ENCODE measurements around the gene SH3BGR.

DNA sequence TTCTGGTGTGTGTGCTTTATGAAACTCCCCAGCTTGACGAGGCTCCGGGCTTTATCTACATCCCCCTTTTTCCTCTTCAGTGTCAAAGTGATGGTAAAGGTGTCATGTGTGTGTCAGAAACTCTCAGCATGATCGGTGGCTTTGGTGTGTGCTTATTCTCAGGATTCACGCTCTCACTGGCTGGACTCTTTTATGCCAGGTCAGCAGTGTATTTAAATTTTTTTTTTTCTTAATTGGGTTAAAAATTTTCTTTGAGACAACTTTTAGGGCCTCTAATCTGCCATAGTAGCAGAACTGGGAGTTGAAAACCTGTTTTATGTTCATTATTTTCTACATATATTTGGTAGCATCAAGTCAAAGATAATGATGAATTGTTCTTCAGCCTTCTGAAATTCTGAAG, 21.0 kb downstream of the SH3BGR start:
- TF ChIP-seq, protein P1, sequence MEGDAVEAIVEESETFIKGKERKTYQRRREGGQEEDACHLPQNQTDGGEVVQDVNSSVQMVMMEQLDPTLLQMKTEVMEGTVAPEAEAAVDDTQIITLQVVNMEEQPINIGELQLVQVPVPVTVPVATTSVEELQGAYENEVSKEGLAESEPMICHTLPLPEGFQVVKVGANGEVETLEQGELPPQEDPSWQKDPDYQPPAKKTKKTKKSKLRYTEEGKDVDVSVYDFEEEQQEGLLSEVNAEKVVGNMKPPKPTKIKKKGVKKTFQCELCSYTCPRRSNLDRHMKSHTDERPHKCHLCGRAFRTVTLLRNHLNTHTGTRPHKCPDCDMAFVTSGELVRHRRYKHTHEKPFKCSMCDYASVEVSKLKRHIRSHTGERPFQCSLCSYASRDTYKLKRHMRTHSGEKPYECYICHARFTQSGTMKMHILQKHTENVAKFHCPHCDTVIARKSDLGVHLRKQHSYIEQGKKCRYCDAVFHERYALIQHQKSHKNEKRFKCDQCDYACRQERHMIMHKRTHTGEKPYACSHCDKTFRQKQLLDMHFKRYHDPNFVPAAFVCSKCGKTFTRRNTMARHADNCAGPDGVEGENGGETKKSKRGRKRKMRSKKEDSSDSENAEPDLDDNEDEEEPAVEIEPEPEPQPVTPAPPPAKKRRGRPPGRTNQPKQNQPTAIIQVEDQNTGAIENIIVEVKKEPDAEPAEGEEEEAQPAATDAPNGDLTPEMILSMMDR (IDR thresholded peaks at IDR 0.05 in 2 of 3, conservative IDR thresholded peaks at IDR 0.05 in 1 of 3; ENCODE audit: control insufficient read depth in 2 of 3, extremely low read depth in 1 of 3, insufficient read depth in 1 of 3, low read depth in 3 of 3, low read length in 3 of 3) = no peak
- TF ChIP-seq SRF (IDR thresholded peaks at IDR 0.05; ENCODE audit: low read depth in 2 of 2, low read length in 2 of 2) (no peak), ZNF217 (IDR thresholded peaks at IDR 0.05) (no peak), POLR2A (IDR thresholded peaks at IDR 0.05; ENCODE audit: low read depth, low read length) (no peak), NFIC (IDR thresholded peaks at IDR 0.05; ENCODE audit: low read depth, low read length) (no peak), RAD51 (IDR thresholded peaks at IDR 0.05) (no peak), MXI1 (IDR thresholded peaks at IDR 0.05; ENCODE audit: low read depth, low read length) (no peak), YBX1 (IDR thresholded peaks at IDR 0.05) (no peak), CHD4 (IDR thresholded peaks at IDR 0.05) (no peak)
- TF ChIP-seq, protein P2, sequence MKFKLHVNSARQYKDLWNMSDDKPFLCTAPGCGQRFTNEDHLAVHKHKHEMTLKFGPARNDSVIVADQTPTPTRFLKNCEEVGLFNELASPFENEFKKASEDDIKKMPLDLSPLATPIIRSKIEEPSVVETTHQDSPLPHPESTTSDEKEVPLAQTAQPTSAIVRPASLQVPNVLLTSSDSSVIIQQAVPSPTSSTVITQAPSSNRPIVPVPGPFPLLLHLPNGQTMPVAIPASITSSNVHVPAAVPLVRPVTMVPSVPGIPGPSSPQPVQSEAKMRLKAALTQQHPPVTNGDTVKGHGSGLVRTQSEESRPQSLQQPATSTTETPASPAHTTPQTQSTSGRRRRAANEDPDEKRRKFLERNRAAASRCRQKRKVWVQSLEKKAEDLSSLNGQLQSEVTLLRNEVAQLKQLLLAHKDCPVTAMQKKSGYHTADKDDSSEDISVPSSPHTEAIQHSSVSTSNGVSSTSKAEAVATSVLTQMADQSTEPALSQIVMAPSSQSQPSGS (IDR thresholded peaks at IDR 0.05; ENCODE audit: low read length) = no peak
- TF ChIP-seq, protein P3, sequence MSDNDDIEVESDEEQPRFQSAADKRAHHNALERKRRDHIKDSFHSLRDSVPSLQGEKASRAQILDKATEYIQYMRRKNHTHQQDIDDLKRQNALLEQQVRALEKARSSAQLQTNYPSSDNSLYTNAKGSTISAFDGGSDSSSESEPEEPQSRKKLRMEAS (IDR thresholded peaks at IDR 0.05; ENCODE audit: low read depth, low read length) = no peak
